ENCODE measurements around the gene HNRNPA1L2.
"Not testable (repeated sequence)": the region's sequence is repeated elsewhere in the genome, so short reads cannot be mapped to it uniquely, and the experiment has no call there.

Gene HNRNPA1L2

DNA sequence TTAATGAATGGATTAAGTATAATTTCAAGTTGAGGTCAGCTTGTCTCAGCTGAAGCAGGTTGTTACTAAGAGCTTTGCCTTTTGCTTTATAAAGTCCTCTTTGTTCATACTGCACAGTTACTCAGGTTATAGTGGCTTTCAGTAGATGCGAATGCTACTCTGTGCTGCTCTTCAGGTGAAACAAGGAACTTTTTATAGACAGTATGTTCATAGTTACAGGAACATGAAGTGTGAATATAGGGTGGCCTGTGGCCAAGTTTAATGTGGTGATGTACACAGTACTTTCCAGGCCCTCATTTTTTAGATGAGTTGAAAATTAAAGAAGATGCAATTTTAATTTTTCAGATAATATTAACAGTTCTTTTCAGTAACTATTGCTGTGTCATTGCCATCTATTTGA lies 31.2 kb downstream of the HNRNPA1L2 start:
- Histone ChIP-seq H3K9me3 (ENCODE audit: insufficient read depth, low read depth, low read length) (no peaks in the 10 kb centered on the region), H3F3A (ENCODE audit: low read depth) (no peaks in the 10 kb centered on the region), H3K79me2 (ENCODE audit: insufficient read depth, low read length) (peaks cover 32% of the 10 kb centered on the region; the same call in 1 of the 2 replicates), H3K27me3 (ENCODE audit: insufficient read depth, low read length, poor library complexity, severe bottlenecking) (no peaks in the 10 kb centered on the region), H3K9ac (ENCODE audit: low read depth, low read length, poor library complexity, severe bottlenecking) (no peak overlapping the region), H3K4me2 (ENCODE audit: low read depth, low read length, poor library complexity, severe bottlenecking) (no peak overlapping the region), H3K9me2 (replicated peaks; ENCODE audit: low read depth, low read length) (no peaks in the 10 kb centered on the region), H2AFZ (ENCODE audit: low read length) (no peak overlapping the region), H3K4me1 (ENCODE audit: insufficient read depth, low read length, poor library complexity, severe bottlenecking) (peaks cover 17% of the 10 kb centered on the region), H3K4me3 (ENCODE audit: low read length, poor library complexity, severe bottlenecking) (no peak overlapping the region), H3K36me3 (ENCODE audit: insufficient read depth, low read length) (peaks cover 29% of the 10 kb centered on the region; the same call in 1 of the 2 replicates), H4K20me1 (ENCODE audit: insufficient read depth, low read length, poor library complexity, severe bottlenecking) (no peaks in the 10 kb centered on the region)
- TF ChIP-seq CTCF (conservative IDR thresholded peaks at IDR 0.05; ENCODE audit: low read length), result no peak
- no peak for TF ChIP-seq EZH2phosphoT487 (IDR thresholded peaks at IDR 0.05; ENCODE audit: borderline replicate concordance)

- Histone ChIP-seq H3K27me3 (ENCODE audit: insufficient read depth, low read length, poor library complexity, severe bottlenecking) (no peaks in the 10 kb centered on the region), H3K9ac (ENCODE audit: low read depth, low read length, poor library complexity, severe bottlenecking) (peak overlapping the region; percentile 9), H3K79me2 (ENCODE audit: insufficient read depth, low read length) (peaks cover 16% of the 10 kb centered on the region; the same call in 1 of the 2 replicates), H3K4me3 (ENCODE audit: low read length, poor library complexity, severe bottlenecking) (no peak overlapping the region), H3K36me3 (ENCODE audit: insufficient read depth, low read length) (peaks cover 54% of the 10 kb centered on the region), H3K9me2 (replicated peaks; ENCODE audit: low read depth, low read length) (no peaks in the 10 kb centered on the region), H3K4me1 (ENCODE audit: insufficient read depth, low read length, poor library complexity, severe bottlenecking) (peaks cover 11% of the 10 kb centered on the region), H2AFZ (ENCODE audit: low read length) (no peak overlapping the region), H3K4me2 (ENCODE audit: low read depth, low read length, poor library complexity, severe bottlenecking) (no peak overlapping the region), H3F3A (ENCODE audit: low read depth) (no peaks in the 10 kb centered on the region), H3K9me3 (ENCODE audit: insufficient read depth, low read depth, low read length) (no peaks in the 10 kb centered on the region), H4K20me1 (ENCODE audit: insufficient read depth, low read length, poor library complexity, severe bottlenecking) (no peaks in the 10 kb centered on the region)
- TF ChIP-seq CTCF (conservative IDR thresholded peaks at IDR 0.05; ENCODE audit: low read length) (no peak), EZH2phosphoT487 (IDR thresholded peaks at IDR 0.05; ENCODE audit: borderline replicate concordance) (no peak)
Measured at GRCh38 chr13:52677823-52678222, 35.6 kb downstream of the HNRNPA1L2 start.

DNA sequence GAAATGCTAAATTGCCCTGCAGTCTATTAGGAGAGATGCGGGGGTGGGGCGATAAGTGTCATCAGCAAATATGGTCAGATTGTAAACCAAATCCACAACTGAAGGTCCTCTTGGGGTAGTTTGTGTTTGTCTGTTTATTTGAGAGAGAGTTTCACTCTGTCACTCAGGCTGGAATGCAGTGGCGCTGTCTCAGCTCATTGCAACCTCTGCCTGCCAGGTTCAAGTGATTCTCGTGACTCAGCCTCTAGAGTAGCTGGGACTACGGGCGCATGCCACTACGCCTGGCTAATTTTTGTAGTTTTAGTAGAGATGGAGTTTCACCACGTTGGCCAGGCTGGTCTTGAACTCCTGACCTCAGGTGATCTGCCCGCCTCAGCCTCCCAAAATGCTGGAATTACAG lies 43.6 kb downstream of the HNRNPA1L2 start:
- H3K9me2 ChIP-seq (replicated peaks; ENCODE audit: low read depth, low read length); H3K4me2 ChIP-seq (ENCODE audit: low read depth, low read length, poor library complexity, severe bottlenecking); H3K79me2 ChIP-seq (ENCODE audit: insufficient read depth, low read length); H3K9ac ChIP-seq (ENCODE audit: low read depth, low read length, poor library complexity, severe bottlenecking); H3F3A ChIP-seq (ENCODE audit: low read depth); H2AFZ ChIP-seq (ENCODE audit: low read length); H4K20me1 ChIP-seq (ENCODE audit: insufficient read depth, low read length, poor library complexity, severe bottlenecking); H3K27me3 ChIP-seq (ENCODE audit: insufficient read depth, low read length, poor library complexity, severe bottlenecking); H3K4me3 ChIP-seq (ENCODE audit: low read length, poor library complexity, severe bottlenecking); H3K4me1 ChIP-seq (ENCODE audit: insufficient read depth, low read length, poor library complexity, severe bottlenecking); H3K9me3 ChIP-seq (ENCODE audit: insufficient read depth, low read depth, low read length): not testable (repeated sequence)
- H3K36me3 ChIP-seq (ENCODE audit: insufficient read depth, low read length), result peaks cover 65% of the 10 kb centered on the region; the same call in 1 of the 2 replicates

- H4K20me1 ChIP-seq (ENCODE audit: insufficient read depth, low read length, poor library complexity, severe bottlenecking), result no peaks in the 10 kb centered on the region
- H3K27me3 ChIP-seq (ENCODE audit: insufficient read depth, low read length, poor library complexity, severe bottlenecking), result no peaks in the 10 kb centered on the region
- H3K4me2 ChIP-seq (ENCODE audit: low read depth, low read length, poor library complexity, severe bottlenecking), result no peak overlapping the region
- no peaks in the 10 kb centered on the region for H3F3A ChIP-seq (ENCODE audit: low read depth)
- H3K4me1 ChIP-seq (ENCODE audit: insufficient read depth, low read length, poor library complexity, severe bottlenecking), result peaks cover 10% of the 10 kb centered on the region
- H2AFZ ChIP-seq (ENCODE audit: low read length), result no peak overlapping the region
- TF ChIP-seq CTCF (conservative IDR thresholded peaks at IDR 0.05; ENCODE audit: low read length) (no peak), EZH2phosphoT487 (IDR thresholded peaks at IDR 0.05; ENCODE audit: borderline replicate concordance) (no peak)
- H3K79me2 ChIP-seq (ENCODE audit: insufficient read depth, low read length), result no peaks in the 10 kb centered on the region
- no peaks in the 10 kb centered on the region for H3K9me3 ChIP-seq (ENCODE audit: insufficient read depth, low read depth, low read length)
- peaks cover 59% of the 10 kb centered on the region; the same call in 1 of the 2 replicates for H3K36me3 ChIP-seq (ENCODE audit: insufficient read depth, low read length)
- H3K9ac ChIP-seq (ENCODE audit: low read depth, low read length, poor library complexity, severe bottlenecking), result no peak overlapping the region
- H3K9me2 ChIP-seq (replicated peaks; ENCODE audit: low read depth, low read length), result no peaks in the 10 kb centered on the region
- no peak overlapping the region for H3K4me3 ChIP-seq (ENCODE audit: low read length, poor library complexity, severe bottlenecking)
Measured at GRCh38 chr13:52686376-52686775, 44.1 kb downstream of the HNRNPA1L2 start.
